ENCODE results near the gene LSR. TPM values are rescaled to one million over a fixed set of nuclear protein-coding genes. Genes with fewer than 3 reads are reported as not detected.

LSR gene
- total and polyA plus RNA-seq, 2 of the 4 experiments (the other 2 are of a cell fraction): 0.18 to 0.44 TPM

GRCh38 chr19:35225951-35226350 is 22.9 kb upstream of the LSR start (continued):
- no peak for TF ChIP-seq ELK1 (IDR thresholded peaks at IDR 0.05; ENCODE audit: borderline replicate concordance, low read depth, low read length)

GRCh38 chr19:35226748-35227147 is 22.1 kb upstream of the LSR start:
- ChIA-PET POLR2A (ENCODE audit: unreplicated experiment) (no interaction called here), CTCF (no interaction called here)
- Histone ChIP-seq H2AK5ac (ENCODE audit: low read depth, low read length) (no peak overlapping the region), H3K18ac (ENCODE audit: low read depth, low read length) (no peak overlapping the region), H4K91ac (ENCODE audit: insufficient read depth, low read depth, low read length) (no peak overlapping the region), H3K9ac (ENCODE audit: low read depth, low read length) (no peak overlapping the region), H3K4me2 (ENCODE audit: low read depth, low read length) (no peak overlapping the region), H2BK5ac (ENCODE audit: low read depth, low read length, poor library complexity, severe bottlenecking) (no peak overlapping the region), H2BK120ac (ENCODE audit: low read depth, low read length) (no peak overlapping the region), H2AFZ (replicated peaks; ENCODE audit: low read length, poor library complexity) (no peak overlapping the region), H2AK9ac (replicated peaks; ENCODE audit: low read depth, low read length, poor library complexity) (no peak overlapping the region), H4K20me1 (ENCODE audit: insufficient read depth, low read length) (no peaks in the 10 kb centered on the region), H3K4me1 (ENCODE audit: control insufficient read depth, insufficient read depth, low read length) (no peaks in the 10 kb centered on the region), H3K9me1 (ENCODE audit: insufficient read depth, low read length) (no peaks in the 10 kb centered on the region), H3K4ac (ENCODE audit: low read depth, low read length) (no peak overlapping the region), H3K27me3 (ENCODE audit: control insufficient read depth, insufficient read depth, low read length) (peaks cover 13% of the 10 kb centered on the region), H2BK20ac (ENCODE audit: low read depth, low read length) (no peak overlapping the region), H2BK15ac (ENCODE audit: low read depth, low read length) (no peak overlapping the region), H3K27ac (ENCODE audit: insufficient read depth, low read length) (no peak overlapping the region), H3K9me3 (ENCODE audit: control insufficient read depth, insufficient read depth, low read length) (peaks cover 3% of the 10 kb centered on the region; the same call in 1 of the 2 replicates), H4K5ac (ENCODE audit: low read depth, low read length) (no peak overlapping the region), H3K4me3 (ENCODE audit: insufficient read depth, low read depth, low read length) (no peak overlapping the region), H3K56ac (ENCODE audit: extremely low read depth, insufficient read depth, low read length) (no peak overlapping the region), H3K36me3 (ENCODE audit: control insufficient read depth, insufficient read depth, low read length) (no peaks in the 10 kb centered on the region), H3K79me1 (ENCODE audit: low read depth in 1 of 2, low read length in 2 of 2) (no peaks in the 10 kb centered on the region), H4K8ac (ENCODE audit: low read depth in 2 of 2, low read length in 2 of 2) (no peak overlapping the region), H3K23ac (ENCODE audit: low read depth, low read length) (no peak overlapping the region), H3K14ac (replicated peaks; ENCODE audit: low read depth, low read length) (no peak overlapping the region)
- ATAC-seq (ENCODE audit: low read depth): no peak
- dilution Hi-C loops (cut with HindIII; ENCODE audit: low sequenced_read_pairs, unreplicated experiment): no loop called here
- WGBS, 2 experiments (ENCODE audit: extremely low coverage in 2 of 2, insufficient read length in 1 of 2): 59% methylated on average over 3 of the region's 5 CpGs; no CpG with 5 or more reads in 1 of the 2 experiments
- DNase-seq: no peak
- in situ Hi-C loops (cut with MboI; ENCODE audit: low sequenced_read_pairs): no loop called here
- intact Hi-C loops (cut with micrococcal nuclease): no loop called here
- BruUV-seq (replicated peaks): no TSS peak
- TF ChIP-seq SMC3 (IDR thresholded peaks at IDR 0.05; ENCODE audit: low read depth, low read length): no peak
- TF ChIP-seq USF2 (IDR thresholded peaks at IDR 0.05; ENCODE audit: low read depth, low read length): no peak
- no peak for TF ChIP-seq RAD21 (IDR thresholded peaks at IDR 0.05; ENCODE audit: low read length)
- no peak for TF ChIP-seq CEBPB (IDR thresholded peaks at IDR 0.05; ENCODE audit: low read depth, low read length)
- no peak for TF ChIP-seq CHD1 (IDR thresholded peaks at IDR 0.05; ENCODE audit: low read depth, low read length)
- TF ChIP-seq ELK1 (IDR thresholded peaks at IDR 0.05; ENCODE audit: borderline replicate concordance, low read depth, low read length): no peak
- TF ChIP-seq CTCF (conservative IDR thresholded peaks at IDR 0.05; ENCODE audit: low read depth, low read length): no peak
- TF ChIP-seq RFX5 (IDR thresholded peaks at IDR 0.05; ENCODE audit: low read depth, low read length): no peak
- no peak for TF ChIP-seq MAZ (IDR thresholded peaks at IDR 0.05; ENCODE audit: borderline replicate concordance, low read depth, low read length)
- no peak for TF ChIP-seq RCOR1 (IDR thresholded peaks at IDR 0.05; ENCODE audit: insufficient replicate concordance, low read length)
- TF ChIP-seq MXI1 (IDR thresholded peaks at IDR 0.05; ENCODE audit: borderline replicate concordance, low read depth, low read length): no peak
- no peak for TF ChIP-seq NFE2L2 (IDR thresholded peaks at IDR 0.05; ENCODE audit: low read depth, low read length)

Measured in IMR-90 (cell line).